SJCRH30 (cell line): Measurements from ENCODE around the gene RAE1. TPM values are rescaled to one million over a fixed set of nuclear protein-coding genes. Genes with fewer than 3 reads are reported as not detected.

Source experiments
- DNase-seq, 2 experiments: peaks; one replicate each; pipeline ENCODE4 v3.0.0-alpha.2; 2015 to 2020
- H3K27ac ChIP-seq: fragments of 250-450 bp; sonication (Bioruptor Pico); 2 replicates; pipeline ENCODE4 v1.5.1; 2020; ENCODE audit warnings: mild to moderate bottlenecking, moderate library complexity
- H3K27me3 ChIP-seq: fragments of 250-450 bp; sonication (Bioruptor Pico); 2 replicates; pipeline ENCODE4 v1.5.1; 2020; ENCODE audit warnings: mild to moderate bottlenecking, moderate library complexity
- H3K36me3 ChIP-seq: fragments of 250-450 bp; sonication (Bioruptor Pico); 2 replicates; pipeline ENCODE4 v1.5.1; 2020; ENCODE audit warnings: mild to moderate bottlenecking, moderate library complexity
- H3K4me1 ChIP-seq: fragments of 250-450 bp; sonication (Bioruptor Pico); 2 replicates; pipeline ENCODE4 v1.5.1; 2020; ENCODE audit warnings: mild to moderate bottlenecking, moderate library complexity
- H3K4me3 ChIP-seq: fragments of 250-450 bp; sonication (Bioruptor Pico); 2 replicates; pipeline ENCODE4 v1.5.1; 2020; ENCODE audit warnings: mild to moderate bottlenecking, moderate library complexity
- H3K9me3 ChIP-seq: fragments of 250-450 bp; sonication (Bioruptor Pico); replicated peaks from 2 replicates; pipeline ENCODE4 v1.5.1; 2020; ENCODE audit warnings: mild to moderate bottlenecking, moderate library complexity
- total RNA-seq: library from RNA; depleted of rRNA; stranded (reverse); fragments of >200 nt; shearing (Covaris generic); gene quantifications from 2 replicates; pipeline ENCODE4 v1.2.3, GENCODE V29; 2014

Gene RAE1
- total RNA-seq, 1 experiment from 2014 or later: 112 TPM

DNA sequence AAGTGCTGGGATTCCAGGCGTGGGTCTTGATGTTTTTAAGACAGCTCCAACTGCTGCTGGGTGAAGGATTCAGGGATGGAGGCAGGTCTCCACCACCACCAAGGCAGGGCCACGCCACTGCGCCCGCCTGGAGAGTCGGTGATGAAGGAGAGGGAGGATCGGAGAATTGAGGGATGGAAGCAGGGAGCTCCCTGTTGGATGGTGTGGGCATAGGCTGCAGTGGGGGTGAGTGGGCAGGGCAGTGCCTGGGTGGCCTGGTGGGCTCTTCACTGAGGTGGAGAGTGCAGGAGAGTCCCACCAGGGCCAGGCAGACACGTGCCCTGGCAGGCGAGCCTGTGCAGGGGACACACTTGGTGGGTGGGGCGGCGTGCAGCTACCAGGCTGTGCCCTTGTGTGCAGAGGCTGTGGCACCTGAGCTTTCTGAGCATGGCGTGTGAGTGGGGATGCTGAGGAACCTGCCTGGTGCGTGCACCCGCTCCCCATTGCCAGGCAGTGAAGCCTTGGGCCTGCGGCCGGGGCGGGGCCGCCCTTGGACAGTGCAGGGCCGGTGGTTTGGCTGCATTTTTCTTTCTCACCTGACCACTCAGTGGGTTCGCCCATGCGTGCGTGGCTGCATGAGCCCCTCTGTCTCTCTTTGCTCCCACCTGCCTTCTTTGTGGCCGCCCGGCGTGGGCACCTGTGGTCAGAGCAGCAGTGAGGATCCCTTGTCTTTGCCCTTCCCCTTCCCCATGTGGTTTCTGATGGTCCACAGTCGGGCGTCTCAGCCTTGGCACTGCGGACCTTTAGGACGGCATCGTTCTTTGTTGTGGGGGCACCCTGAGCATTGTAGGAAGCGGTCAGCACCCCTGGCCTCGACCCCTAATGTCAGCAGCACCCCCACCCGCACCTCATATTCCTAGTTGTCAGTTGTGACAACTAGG lies 51.4 kb downstream of the RAE1 start:
- no peak for DNase-seq
- H3K27me3 ChIP-seq: no peaks in the 10 kb centered on the region
- H3K9me3 ChIP-seq: no peaks in the 10 kb centered on the region
- peaks cover 42% of the 10 kb centered on the region for H3K4me1 ChIP-seq
- no peak overlapping the region for H3K27ac ChIP-seq
- no peak overlapping the region for H3K4me3 ChIP-seq
- peaks cover 70% of the 10 kb centered on the region for H3K36me3 ChIP-seq

DNA sequence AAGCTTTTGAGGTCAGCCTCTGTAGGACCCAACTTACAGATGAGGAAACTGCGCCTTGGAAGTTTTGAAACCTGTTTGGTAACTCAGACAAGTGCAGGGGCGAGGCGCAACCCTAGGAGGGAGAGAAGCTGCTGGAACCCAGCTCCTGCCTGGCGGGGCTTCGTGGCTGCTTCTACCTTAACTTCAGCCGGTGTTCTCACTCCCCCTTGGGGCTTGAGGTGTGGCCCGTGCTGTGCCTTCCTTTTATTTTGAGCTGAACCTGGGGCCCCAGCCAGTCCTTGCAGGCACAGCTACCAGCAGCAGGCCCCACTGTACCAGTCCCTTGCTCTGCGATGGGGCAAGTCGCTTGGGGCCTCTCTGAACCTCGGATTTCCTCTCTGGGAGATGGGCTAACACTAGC lies 52.2 kb downstream of the RAE1 start:
- peaks cover 74% of the 10 kb centered on the region for H3K36me3 ChIP-seq
- H3K4me3 ChIP-seq: no peak overlapping the region
- no peak overlapping the region for H3K27ac ChIP-seq
- H3K27me3 ChIP-seq: no peaks in the 10 kb centered on the region
- peaks cover 35% of the 10 kb centered on the region for H3K4me1 ChIP-seq
- H3K9me3 ChIP-seq: no peaks in the 10 kb centered on the region
- no peak for DNase-seq

DNA sequence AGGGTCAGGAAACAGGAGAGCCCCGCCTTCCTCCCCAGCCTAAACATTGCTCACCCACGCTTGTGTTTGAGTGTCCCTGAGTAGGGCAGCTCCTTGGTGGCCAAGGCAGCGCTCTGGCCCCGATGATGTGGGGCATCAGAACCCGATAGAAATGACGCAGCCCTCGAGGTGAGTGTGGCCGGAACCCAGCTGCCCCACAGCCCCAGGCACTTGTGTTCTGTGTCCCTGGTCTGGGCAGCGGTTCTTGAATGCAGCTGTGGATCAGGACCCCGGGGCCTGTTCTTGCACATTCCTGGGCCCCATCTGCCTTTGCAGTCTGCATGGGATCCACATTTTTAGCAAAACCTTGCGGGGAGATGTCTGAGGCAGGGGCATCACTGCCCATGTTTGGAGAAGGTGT lies 53.0 kb downstream of the RAE1 start:
- Histone ChIP-seq H3K9me3 (no peaks in the 10 kb centered on the region), H3K36me3 (peaks cover 76% of the 10 kb centered on the region), H3K4me3 (no peak overlapping the region), H3K27me3 (no peaks in the 10 kb centered on the region), H3K4me1 (peaks cover 27% of the 10 kb centered on the region), H3K27ac (no peak overlapping the region)
- DNase-seq: no peak

DNA sequence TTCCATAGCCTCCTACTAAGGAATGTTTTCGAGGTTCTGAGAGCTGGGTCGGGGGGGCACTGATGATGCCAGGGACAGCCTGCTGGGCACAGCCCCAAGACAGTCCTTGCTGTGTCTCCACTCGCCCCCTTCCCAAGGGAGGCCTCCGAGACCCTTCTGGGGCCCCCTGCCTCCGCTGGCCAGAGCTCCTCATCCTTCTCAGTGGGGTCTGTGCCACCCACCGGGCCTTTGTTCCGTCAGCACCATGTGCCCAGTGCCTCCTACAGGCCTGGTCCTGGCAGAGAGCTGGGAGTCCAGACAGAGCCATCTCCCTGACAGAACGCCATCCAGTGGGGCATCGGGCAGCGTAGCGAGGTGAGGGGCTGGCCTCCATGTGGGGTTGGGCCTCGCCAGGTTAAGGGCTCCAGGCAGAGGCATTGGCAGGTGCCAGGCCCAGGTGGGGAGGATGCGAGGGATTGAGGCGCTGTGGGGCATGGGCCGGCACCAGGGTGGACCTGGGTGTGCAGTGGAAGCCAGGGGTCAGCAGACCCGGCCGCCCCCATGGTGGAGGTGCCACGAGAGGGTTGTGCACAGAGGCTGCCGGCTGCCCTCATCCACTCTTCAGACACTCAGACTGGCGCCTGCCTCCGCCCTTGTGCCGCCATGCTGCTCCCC lies 53.5 kb downstream of the RAE1 start:
- Histone ChIP-seq H3K36me3 (peaks cover 79% of the 10 kb centered on the region), H3K27me3 (no peaks in the 10 kb centered on the region), H3K4me1 (peaks cover 21% of the 10 kb centered on the region), H3K4me3 (no peak overlapping the region), H3K9me3 (no peaks in the 10 kb centered on the region), H3K27ac (no peak overlapping the region)
- DNase-seq: no peak

DNA sequence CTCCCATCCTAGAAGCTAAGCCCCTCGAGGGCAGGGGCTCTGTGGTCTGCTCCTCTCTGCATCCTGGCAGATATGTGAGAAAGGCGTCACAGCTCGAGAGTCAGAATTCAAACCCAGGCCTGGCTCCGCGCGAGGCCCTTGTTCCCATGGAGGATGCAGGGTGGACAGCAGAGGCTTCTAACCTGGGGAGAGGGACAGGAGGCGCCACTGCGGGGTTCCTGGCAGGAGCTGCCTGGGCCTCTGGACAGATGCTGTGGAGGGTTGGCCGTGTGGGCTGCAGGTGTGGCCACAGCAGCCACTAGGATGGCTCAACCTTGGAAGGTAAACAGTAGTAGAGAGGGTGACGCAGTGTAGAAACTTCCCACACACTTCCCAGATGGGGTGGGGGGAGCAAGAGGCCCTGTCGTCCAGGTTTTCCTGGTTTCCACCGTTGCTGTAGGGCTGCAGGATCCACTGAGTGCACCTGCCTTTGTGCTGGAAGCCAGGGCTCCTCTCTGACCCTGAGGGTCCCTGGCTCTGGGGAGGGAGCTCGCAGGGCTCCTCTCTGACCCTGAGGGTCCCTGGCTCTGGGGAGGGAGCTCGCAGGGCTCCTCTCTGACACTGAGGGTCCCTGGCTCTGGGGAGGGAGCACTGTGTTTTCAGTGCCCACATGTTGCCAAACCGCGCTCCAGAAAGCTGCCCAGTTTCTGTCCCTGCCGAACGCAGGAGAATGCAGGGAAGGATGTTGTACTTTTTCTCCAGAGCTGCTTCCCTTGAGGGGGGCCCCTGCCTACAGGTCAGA lies 54.4 kb downstream of the RAE1 start:
- H3K36me3 ChIP-seq: peaks cover 76% of the 10 kb centered on the region
- H3K4me3 ChIP-seq: no peak overlapping the region
- H3K27me3 ChIP-seq: no peaks in the 10 kb centered on the region
- H3K27ac ChIP-seq: no peak overlapping the region
- no peaks in the 10 kb centered on the region for H3K9me3 ChIP-seq
- no peak for DNase-seq
- peaks cover 13% of the 10 kb centered on the region for H3K4me1 ChIP-seq

DNA sequence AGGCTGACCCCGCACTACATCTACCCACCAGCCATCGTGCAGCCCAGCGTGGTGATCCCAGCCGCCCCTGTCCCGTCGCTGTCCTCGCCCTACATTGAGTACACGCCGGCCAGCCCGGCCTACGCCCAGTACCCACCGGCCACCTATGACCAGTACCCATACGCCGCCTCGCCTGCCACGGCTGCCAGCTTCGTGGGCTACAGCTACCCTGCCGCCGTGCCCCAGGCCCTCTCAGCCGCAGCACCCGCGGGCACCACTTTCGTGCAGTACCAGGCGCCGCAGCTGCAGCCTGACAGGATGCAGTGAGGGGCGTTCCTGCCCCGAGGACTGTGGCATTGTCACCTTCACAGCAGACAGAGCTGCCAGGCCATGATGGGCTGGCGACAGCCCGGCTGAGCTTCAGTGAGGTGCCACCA lies 56.5 kb downstream of the RAE1 start:
- no peaks in the 10 kb centered on the region for H3K4me1 ChIP-seq
- H3K36me3 ChIP-seq: peaks cover 65% of the 10 kb centered on the region

DNA sequence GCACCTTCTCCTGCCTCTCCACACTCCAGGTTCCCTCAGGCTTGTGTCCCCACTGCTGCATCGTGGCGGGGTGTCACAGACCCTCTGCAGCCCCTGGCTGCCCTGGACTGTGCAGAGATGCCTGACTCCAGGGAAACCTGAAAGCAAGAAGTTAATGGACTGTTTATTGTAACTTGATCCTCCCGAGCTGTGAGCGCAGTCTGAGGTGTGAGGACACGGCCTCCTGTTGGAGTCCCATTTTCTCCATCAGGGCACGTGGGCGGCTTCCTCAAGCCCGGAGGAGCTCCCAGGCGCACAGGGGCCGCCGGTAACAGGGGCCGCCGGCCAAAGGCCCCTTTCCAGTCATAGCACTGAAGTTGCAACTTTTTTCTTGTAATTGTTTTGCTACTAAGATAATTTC lies 57.1 kb downstream of the RAE1 start:
- peaks cover 59% of the 10 kb centered on the region for H3K36me3 ChIP-seq
- H3K27me3 ChIP-seq: no peaks in the 10 kb centered on the region
- H3K27ac ChIP-seq: no peak overlapping the region
- no peak for DNase-seq
- H3K9me3 ChIP-seq: no peaks in the 10 kb centered on the region
- H3K4me3 ChIP-seq: no peak overlapping the region
- H3K4me1 ChIP-seq: no peaks in the 10 kb centered on the region

More for the DNA sequence above, 56.5 kb downstream of the RAE1 start:
- DNase-seq: no peak
- H3K4me3 ChIP-seq: no peak overlapping the region
- H3K27me3 ChIP-seq: no peaks in the 10 kb centered on the region
- H3K27ac ChIP-seq: no peak overlapping the region
- no peaks in the 10 kb centered on the region for H3K9me3 ChIP-seq

DNA sequence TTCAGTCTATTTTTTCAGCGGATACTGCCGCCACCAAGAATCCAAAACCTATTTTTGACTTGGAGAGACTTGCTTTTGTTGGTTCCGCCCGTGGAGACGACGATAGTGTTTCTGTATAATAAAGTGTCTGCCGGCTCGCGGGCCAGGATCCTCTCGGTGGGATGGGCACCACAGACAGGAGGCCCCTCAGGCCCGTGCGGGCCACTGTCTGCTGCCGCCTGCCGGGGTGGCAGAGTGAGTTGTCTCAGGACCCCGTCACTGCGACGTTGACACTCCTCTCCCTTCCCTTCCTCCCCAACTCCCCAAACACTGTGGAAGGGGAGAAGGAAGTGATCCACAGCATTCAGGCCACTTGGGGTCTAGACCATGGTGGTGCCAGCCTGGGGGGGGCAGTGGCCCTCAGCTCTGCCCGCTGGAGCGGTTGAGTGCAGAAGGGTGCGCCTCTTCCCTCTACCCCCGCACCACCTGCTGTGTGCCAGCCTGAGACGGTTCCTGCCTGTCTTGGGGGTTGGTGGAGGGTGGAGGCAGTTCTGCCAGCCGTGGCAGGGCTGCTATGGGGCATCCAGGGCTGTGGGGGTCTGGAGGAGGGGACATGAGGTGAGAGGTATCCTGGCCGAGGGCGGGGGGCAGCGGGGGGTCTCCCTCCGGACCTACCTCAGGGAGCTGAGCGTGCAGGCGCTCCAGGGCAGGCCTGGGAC lies 57.6 kb downstream of the RAE1 start:
- H3K27ac ChIP-seq: no peak overlapping the region

DNA sequence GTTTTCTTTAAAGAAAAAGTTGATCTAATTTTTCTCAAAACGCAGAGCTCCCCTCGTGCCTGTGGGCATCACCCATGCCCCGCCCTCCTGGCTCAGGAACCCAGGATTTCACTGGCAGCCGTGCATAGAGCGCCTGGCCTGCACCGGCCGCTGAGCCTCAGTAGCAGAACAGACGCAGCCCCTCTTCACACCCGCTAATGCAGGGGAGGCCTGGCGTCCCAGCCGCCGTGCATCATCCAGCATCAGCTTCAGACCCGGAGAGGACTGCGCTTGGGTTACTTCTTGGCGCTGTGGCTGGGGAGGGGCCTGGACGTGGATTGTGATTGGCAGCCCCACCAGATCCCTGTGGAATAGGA lies 58.2 kb downstream of the RAE1 start:
- no peak overlapping the region for H3K4me3 ChIP-seq
- H3K27me3 ChIP-seq: no peaks in the 10 kb centered on the region
- H3K27ac ChIP-seq: no peak overlapping the region
- H3K4me1 ChIP-seq: no peaks in the 10 kb centered on the region
- H3K36me3 ChIP-seq: peaks cover 49% of the 10 kb centered on the region
- H3K9me3 ChIP-seq: no peaks in the 10 kb centered on the region
- no peak for DNase-seq

More for the DNA sequence above, 57.6 kb downstream of the RAE1 start:
- no peaks in the 10 kb centered on the region for H3K27me3 ChIP-seq
- no peaks in the 10 kb centered on the region for H3K9me3 ChIP-seq
- H3K4me3 ChIP-seq: no peak overlapping the region
- H3K36me3 ChIP-seq: peaks cover 55% of the 10 kb centered on the region
- DNase-seq: no peak
- H3K4me1 ChIP-seq: no peaks in the 10 kb centered on the region

DNA sequence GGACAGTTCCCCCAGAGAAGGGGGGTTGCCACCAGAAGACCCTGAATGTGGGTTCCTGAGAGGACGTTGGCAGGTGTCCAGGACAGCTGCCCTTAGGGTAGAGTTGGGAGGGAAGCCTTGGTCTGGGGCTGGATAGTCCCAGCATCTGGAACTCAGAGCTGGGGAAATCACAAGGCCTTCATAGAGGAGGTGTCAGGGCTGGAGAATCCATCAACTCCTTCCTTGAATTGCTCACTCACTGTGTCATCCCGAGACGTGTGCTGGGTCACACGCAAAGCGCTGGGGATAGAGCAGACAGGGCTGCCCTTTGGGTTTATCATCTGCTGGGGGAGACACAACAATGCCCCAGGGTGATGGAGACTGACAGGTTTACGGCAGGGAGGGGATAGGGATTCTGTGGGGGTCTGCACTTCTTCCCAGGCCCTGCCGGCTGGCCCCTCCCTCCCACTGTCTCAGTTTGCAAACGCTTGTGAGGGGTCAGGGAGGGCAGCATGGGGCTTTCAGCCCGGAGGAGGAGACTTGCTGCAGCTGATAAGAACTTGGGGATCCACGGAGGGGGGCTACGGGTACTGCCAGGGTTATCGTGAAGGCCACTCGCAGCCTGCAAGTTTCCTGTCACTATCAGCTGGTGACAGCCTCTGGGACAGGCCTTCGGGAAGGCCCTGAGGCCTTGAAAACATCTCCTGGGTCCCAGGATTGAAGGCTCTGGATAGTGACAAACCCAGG lies 58.8 kb downstream of the RAE1 start:
- peak in 1 of 2 experiments; percentile 63 for DNase-seq
- no peaks in the 10 kb centered on the region for H3K9me3 ChIP-seq
- H3K36me3 ChIP-seq: peaks cover 44% of the 10 kb centered on the region
- no peak overlapping the region for H3K27ac ChIP-seq
- no peaks in the 10 kb centered on the region for H3K27me3 ChIP-seq
- no peak overlapping the region for H3K4me3 ChIP-seq
- peaks cover 1% of the 10 kb centered on the region; the same call in 1 of the 2 replicates for H3K4me1 ChIP-seq

DNA sequence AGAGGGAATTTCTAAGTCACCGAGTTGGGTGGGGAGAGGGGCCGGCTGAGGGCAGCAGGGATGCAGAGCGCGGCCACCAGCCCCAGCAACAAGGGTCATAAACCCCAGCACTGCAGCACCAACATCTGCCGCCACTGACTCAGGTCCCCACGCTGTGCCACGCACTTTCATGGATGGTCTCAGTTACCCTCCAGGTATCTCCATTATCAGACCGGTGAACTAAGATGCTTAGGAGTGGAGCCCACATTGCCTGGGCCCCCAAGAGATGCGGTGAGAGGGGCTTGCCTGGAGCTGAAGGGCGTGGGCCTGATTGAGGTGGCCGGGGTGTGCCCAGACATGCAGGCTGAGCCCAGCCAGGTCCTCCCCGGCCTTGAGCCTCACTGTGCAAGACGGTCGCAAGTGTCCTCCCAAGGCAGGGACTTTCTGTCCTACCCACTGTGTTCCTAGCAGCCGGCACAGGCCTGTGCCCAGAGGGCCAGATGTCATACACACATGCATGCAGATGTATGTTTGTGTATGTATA lies 59.4 kb downstream of the RAE1 start:
- H3K4me1 ChIP-seq: peaks cover 8% of the 10 kb centered on the region
- no peaks in the 10 kb centered on the region for H3K27me3 ChIP-seq

DNA sequence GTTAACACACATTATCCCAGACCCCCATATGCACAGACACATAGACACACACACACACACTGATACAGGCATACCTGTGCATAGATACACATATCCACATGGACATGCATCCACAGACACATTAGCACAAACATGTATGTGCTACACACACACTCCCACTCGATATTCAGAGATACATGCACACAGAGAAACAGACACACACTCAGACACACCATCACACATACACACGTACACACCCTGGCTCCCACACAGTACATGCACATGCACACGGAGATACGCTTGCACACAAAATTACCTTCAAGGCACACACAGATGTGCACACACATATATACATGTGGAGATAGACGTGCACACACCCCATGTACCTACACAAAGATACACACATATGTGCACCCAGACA lies 59.9 kb downstream of the RAE1 start:
- peaks cover 12% of the 10 kb centered on the region for H3K4me1 ChIP-seq
- no peak overlapping the region for H3K4me3 ChIP-seq
- no peaks in the 10 kb centered on the region for H3K27me3 ChIP-seq
- no peaks in the 10 kb centered on the region for H3K9me3 ChIP-seq
- no peak for DNase-seq
- no peak overlapping the region for H3K27ac ChIP-seq
- peaks cover 35% of the 10 kb centered on the region for H3K36me3 ChIP-seq

More for the DNA sequence above, 59.4 kb downstream of the RAE1 start:
- peaks cover 39% of the 10 kb centered on the region for H3K36me3 ChIP-seq
- H3K27ac ChIP-seq: no peak overlapping the region
- H3K9me3 ChIP-seq: no peaks in the 10 kb centered on the region
- DNase-seq: no peak
- H3K4me3 ChIP-seq: no peak overlapping the region

DNA sequence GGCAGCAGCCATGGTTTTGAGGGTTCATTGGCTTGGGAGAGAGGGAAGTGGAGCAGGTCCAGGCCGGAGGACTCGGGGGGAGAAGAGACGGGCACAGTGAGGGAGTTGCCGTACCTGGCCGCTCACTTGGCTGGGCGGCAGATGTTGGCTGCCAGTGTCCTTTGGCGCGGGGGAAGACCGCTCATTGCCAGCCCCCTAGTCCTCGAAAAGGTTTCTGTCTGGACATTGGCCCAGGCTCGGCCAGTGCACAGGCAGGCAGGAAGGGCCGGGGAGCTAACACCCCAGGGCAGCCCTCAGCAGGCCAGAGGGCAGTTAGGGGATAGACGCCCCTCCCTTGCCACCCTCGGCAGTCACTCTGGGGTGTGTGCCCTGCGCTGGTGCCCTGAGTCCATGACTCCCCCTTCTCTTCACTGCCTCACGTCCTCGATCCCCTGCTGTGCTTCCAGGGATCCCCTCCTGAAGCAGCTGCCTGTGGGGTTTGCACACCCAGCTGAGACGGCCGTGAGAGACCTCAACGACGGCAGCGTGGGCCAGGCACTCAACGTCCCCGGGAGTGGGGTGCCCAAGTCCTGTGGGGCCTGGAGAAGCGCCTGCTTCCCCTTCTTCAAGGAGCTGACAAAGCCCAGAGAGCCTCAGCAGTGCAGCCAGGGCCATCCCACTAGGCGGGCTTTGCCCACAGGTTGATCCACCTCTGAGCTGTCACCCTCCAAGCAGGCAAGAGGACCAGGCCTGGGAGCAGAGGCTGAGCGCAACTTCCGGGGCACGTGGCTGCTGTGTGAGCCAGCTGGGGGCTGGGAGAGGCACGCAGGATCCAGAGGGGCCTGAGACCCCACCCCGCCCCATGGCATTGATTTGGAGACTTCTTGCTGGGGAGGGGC lies 60.6 kb downstream of the RAE1 start:
- Histone ChIP-seq H3K4me3 (no peak overlapping the region), H3K27ac (no peak overlapping the region), H3K36me3 (peaks cover 28% of the 10 kb centered on the region), H3K27me3 (no peaks in the 10 kb centered on the region), H3K4me1 (peaks cover 17% of the 10 kb centered on the region), H3K9me3 (no peaks in the 10 kb centered on the region)
- DNase-seq: no peak
